ENCODE results near the gene FAM111A. TPM values are rescaled to one million over a fixed set of nuclear protein-coding genes. Genes with fewer than 3 reads are reported as not detected.

Gene FAM111A
- total RNA-seq, 2 donors from 2014 or later, result 4.5 to 9.5 TPM

DNA sequence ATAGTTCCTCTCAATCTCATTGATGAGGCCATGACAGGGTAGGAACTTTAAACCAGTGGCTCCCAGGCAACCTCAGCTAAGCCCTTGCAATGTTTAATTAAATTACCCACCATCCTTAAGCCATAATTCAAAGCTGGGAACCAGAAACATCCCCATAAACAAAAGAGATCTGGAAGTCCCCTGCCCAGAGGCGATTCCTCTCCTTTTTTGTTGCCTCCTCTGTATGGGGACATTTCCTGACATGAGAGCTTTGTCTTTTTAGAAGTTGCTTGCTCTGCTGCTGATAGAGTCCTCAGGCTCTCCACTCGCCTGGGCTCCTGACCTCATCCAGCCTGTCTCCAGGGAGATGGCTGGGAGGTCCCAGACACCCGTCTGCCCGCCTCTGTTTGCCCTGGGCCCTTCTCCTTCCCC, 32.4 kb downstream of the FAM111A start:
- peak overlapping the region in 1 of 2 donors; percentile 23 for H3K27ac ChIP-seq
- TF ChIP-seq, protein P1, sequence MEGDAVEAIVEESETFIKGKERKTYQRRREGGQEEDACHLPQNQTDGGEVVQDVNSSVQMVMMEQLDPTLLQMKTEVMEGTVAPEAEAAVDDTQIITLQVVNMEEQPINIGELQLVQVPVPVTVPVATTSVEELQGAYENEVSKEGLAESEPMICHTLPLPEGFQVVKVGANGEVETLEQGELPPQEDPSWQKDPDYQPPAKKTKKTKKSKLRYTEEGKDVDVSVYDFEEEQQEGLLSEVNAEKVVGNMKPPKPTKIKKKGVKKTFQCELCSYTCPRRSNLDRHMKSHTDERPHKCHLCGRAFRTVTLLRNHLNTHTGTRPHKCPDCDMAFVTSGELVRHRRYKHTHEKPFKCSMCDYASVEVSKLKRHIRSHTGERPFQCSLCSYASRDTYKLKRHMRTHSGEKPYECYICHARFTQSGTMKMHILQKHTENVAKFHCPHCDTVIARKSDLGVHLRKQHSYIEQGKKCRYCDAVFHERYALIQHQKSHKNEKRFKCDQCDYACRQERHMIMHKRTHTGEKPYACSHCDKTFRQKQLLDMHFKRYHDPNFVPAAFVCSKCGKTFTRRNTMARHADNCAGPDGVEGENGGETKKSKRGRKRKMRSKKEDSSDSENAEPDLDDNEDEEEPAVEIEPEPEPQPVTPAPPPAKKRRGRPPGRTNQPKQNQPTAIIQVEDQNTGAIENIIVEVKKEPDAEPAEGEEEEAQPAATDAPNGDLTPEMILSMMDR (IDR thresholded peaks at IDR 0.05), result no peak

GRCh38 chr11:59176330-59176729, 33.7 kb downstream of the FAM111A start:
- DNase-seq (ENCODE audit: low spot score), result no peak
- peaks cover 0 to 24% of the 10 kb centered on the region in 2 donors for H3K4me1 ChIP-seq
- no peak overlapping the region for H3K4me3 ChIP-seq
- no peaks in the 10 kb centered on the region for H3K27me3 ChIP-seq
- no peaks in the 10 kb centered on the region for H3K36me3 ChIP-seq
- H3K27ac ChIP-seq, result no peak overlapping the region
- H3K9me3 ChIP-seq, result peaks cover 0 to 8% of the 10 kb centered on the region in 2 donors
- TF ChIP-seq, protein P1 (IDR thresholded peaks at IDR 0.05), result no peak

More for the DNA sequence above, 32.4 kb downstream of the FAM111A start:
- Histone ChIP-seq H3K36me3 (no peaks in the 10 kb centered on the region), H3K9me3 (peaks cover 0 to 8% of the 10 kb centered on the region in 2 donors), H3K27me3 (no peaks in the 10 kb centered on the region), H3K4me1 (peaks cover 0 to 24% of the 10 kb centered on the region in 2 donors), H3K4me3 (no peak overlapping the region)
- no peak for DNase-seq (ENCODE audit: low spot score)

GRCh38 chr11:59178402-59178801, 35.7 kb downstream of the FAM111A start:
- Histone ChIP-seq H3K27me3 (no peaks in the 10 kb centered on the region), H3K4me1 (peaks cover 0 to 11% of the 10 kb centered on the region in 2 donors), H3K4me3 (no peak overlapping the region), H3K36me3 (no peaks in the 10 kb centered on the region), H3K27ac (no peak overlapping the region), H3K9me3 (peaks cover 0 to 8% of the 10 kb centered on the region in 2 donors)
- TF ChIP-seq, protein P1 (IDR thresholded peaks at IDR 0.05), result no peak
- DNase-seq (ENCODE audit: low spot score), result no peak

GRCh38 chr11:59179121-59179520, 36.5 kb downstream of the FAM111A start:
- H3K9me3 ChIP-seq, result peaks cover 0 to 8% of the 10 kb centered on the region in 2 donors
- H3K27me3 ChIP-seq, result no peaks in the 10 kb centered on the region
- DNase-seq (ENCODE audit: low spot score), result no peak
- H3K27ac ChIP-seq, result no peak overlapping the region
- H3K4me3 ChIP-seq, result no peak overlapping the region
- H3K4me1 ChIP-seq, result peaks cover 0 to 5% of the 10 kb centered on the region in 2 donors
- no peaks in the 10 kb centered on the region for H3K36me3 ChIP-seq
- TF ChIP-seq, protein P1 (IDR thresholded peaks at IDR 0.05), result no peak

GRCh38 chr11:59180168-59180776, 37.6 kb downstream of the FAM111A start:
- no peaks in the 10 kb centered on the region for H3K27me3 ChIP-seq
- H3K36me3 ChIP-seq, result no peaks in the 10 kb centered on the region
- H3K4me3 ChIP-seq, result no peak overlapping the region
- DNase-seq (ENCODE audit: low spot score), result no peak
- H3K27ac ChIP-seq, result no peak overlapping the region
- peaks cover 0 to 8% of the 10 kb centered on the region in 2 donors for H3K9me3 ChIP-seq
- H3K4me1 ChIP-seq, result peaks cover 0 to 3% of the 10 kb centered on the region in 2 donors
- TF ChIP-seq, protein P1 (IDR thresholded peaks at IDR 0.05), result no peak

DNA sequence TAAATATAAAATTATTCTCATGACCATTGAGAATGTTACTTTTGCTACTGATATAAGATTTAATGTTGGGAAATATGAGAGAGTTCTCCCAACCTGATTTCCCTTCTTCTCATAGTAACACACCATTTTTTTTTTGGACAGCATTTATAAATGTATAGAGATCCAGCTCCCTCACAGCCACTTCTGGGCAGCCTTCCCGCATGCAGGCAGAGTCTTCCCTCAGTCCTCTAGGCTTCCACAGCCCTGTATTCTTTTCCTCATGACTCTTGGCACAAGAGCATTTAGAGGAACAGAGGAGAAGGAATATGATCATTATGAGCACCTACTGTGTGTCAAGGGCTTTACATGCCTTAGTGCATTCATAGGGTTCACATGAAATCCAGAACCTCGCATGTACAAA, 38.3 kb downstream of the FAM111A start:
- TF ChIP-seq, protein P1 (IDR thresholded peaks at IDR 0.05), result no peak
- Histone ChIP-seq H3K27me3 (no peaks in the 10 kb centered on the region), H3K4me3 (no peak overlapping the region), H3K36me3 (no peaks in the 10 kb centered on the region), H3K27ac (no peak overlapping the region), H3K4me1 (peaks cover 0 to 8% of the 10 kb centered on the region in 2 donors), H3K9me3 (peaks cover 0 to 8% of the 10 kb centered on the region in 2 donors)
- no peak for DNase-seq (ENCODE audit: low spot score)
